ENCODE measurements around the gene CDH4.

CDH4 gene

DNA sequence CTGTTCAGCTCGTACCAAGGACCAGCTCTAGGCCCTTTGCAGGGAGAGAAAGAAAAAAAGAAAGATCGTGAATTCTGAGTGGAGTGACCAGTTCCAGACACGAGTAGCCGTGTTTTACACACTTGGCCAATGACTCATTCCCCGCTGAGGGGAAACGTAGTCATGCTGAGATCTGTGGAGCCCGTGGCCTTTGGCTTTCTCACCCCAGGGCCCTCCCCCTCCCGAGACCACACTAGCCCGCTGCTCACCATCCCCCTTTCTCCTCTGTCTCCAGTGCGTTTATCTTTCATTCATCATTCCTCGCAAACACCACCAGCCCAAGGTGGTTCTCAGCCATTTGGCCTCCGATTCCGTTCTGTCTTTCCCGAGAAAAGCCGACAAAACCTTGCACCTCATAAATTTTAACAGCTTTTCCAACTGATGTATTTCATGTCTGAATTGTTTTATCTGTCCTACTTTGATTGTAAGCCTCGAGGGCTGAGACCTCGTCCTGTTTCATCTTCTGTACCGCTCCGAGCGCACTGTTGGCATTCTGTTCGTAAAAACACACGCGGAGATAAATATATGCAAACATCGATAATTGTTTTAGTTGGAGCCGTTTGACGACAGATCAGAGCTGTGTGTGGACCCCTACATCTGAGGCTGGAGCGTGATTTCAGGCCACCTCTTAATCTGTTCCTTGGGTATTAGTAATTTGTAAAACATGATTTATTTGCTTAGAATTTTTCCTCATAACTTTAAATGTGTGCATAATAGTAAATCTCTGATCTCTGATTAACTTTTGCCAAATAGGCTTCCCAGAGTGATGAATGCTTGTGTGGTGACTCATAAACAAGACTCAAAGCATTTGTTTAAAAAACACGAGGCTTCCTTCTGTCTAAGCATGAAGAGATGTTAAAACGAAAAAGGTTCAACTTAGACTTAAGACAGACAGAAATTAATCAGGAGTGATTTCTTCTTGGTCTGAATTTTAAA, 336.6 kb downstream of the CDH4 start:
- DNase-seq (ENCODE audit: extremely low read depth in 1 of 2, low read depth in 1 of 2), result no peak

- no peak for DNase-seq (ENCODE audit: extremely low read depth in 1 of 2, low read depth in 1 of 2)
These were observed 338.2 kb downstream of the CDH4 start for GRCh38 chr20:61590236-61590635.

DNA sequence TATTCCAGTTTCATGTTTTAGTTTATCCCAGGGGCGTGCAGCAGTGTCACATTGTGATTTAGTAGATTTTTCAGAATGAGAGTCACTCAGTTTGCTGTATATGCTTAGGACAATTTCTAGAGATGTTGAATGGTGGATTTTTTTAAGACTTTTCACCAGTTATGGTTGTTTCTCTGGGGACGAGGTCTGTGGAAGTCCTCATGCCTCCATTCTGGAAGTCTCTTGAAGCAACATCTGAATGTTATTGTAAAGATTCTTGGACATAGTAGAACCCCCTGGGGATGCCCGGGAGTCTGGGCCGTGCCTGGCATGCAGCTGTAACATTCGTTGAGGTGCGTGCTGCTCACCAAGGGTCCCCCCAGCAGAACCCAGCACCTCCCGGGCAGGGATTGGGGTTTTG, 341.5 kb downstream of the CDH4 start:
- DNase-seq (ENCODE audit: extremely low read depth in 1 of 2, low read depth in 1 of 2), result no peak

- no peak for DNase-seq (ENCODE audit: extremely low read depth in 1 of 2, low read depth in 1 of 2)
These were observed 342.1 kb downstream of the CDH4 start for GRCh38 chr20:61594198-61594597.

DNA sequence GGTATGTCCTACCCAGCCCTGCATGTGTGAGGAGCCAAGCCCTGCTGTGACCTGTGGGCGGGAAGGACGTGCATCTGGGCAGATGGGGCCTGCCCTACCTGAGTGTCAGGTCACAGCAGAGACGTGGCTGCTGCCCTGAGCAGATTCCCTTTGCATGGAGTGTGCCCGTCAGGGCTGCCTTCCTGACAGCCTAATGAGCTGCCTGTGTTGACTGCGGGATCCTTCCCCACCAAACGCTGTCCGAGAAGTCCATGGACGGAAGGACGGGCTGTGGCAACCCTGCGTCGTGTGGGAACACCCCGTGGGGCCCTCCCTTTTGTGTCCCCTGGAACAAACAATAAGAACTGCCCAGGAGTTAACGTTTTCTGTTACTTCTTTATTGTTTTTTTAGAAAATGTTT, 343.2 kb downstream of the CDH4 start:
- DNase-seq (ENCODE audit: extremely low read depth in 1 of 2, low read depth in 1 of 2), result no peak

- DNase-seq (ENCODE audit: extremely low read depth in 1 of 2, low read depth in 1 of 2), result no peak
These were observed 344.7 kb downstream of the CDH4 start for GRCh38 chr20:61596687-61597330.

GRCh38 chr20:61597996-61598395, 345.9 kb downstream of the CDH4 start:
- DNase-seq (ENCODE audit: extremely low read depth in 1 of 2, low read depth in 1 of 2), result no peak

- DNase-seq (ENCODE audit: extremely low read depth in 1 of 2, low read depth in 1 of 2), result no peak
These were observed 346.5 kb downstream of the CDH4 start for GRCh38 chr20:61598586-61598985.

- no peak for DNase-seq (ENCODE audit: extremely low read depth in 1 of 2, low read depth in 1 of 2)
These were observed 347.0 kb downstream of the CDH4 start for GRCh38 chr20:61599061-61599531.

DNA sequence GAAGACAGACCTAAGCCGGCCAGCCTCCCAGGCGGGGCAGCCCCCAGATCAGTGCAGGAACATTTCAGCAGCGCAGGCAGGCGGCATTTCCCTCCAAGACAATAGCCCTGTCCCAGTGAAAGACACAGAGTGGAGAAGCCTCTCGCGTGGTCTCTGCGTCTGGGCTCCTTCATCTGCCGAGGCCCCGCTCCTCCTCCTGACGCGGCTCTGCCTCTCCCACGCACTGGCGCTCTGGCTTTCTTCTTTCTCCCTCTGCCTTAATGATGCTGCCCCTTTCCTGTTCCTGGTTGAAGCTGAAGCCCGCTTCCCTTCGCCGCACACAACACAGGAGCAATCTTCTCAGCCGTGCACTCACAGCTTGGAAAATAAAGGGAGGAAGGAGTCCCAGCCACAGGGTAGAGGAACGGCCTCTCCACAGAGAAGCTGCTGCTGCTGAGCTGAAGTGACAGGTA, 347.5 kb downstream of the CDH4 start:
- no peak for DNase-seq (ENCODE audit: extremely low read depth in 1 of 2, low read depth in 1 of 2)

- no peak for DNase-seq (ENCODE audit: extremely low read depth in 1 of 2, low read depth in 1 of 2)
These were observed 348.0 kb downstream of the CDH4 start for GRCh38 chr20:61600016-61600415.

- no peak for DNase-seq (ENCODE audit: extremely low read depth in 1 of 2, low read depth in 1 of 2)
These were observed 349.3 kb downstream of the CDH4 start for GRCh38 chr20:61601361-61601760.

DNA sequence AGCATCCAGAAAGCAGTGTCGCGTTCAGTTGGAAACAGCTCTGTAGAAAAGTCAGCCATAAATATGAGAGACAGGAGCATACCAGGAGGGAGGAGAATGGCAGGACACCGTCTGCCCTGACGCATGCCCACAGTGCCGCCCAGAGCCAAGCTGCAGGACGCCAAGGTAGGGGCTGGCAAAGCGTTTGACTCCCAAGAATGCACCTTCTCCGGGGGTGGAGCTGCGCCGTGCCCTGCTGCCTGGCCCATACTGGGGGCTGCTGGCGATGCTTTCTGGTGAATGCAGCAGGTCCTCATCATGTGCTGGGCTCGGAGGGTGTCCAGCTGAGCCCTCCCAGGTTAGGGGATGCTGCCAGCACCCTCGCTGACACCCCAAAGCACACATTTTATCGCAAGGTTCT, 349.8 kb downstream of the CDH4 start:
- DNase-seq (ENCODE audit: extremely low read depth in 1 of 2, low read depth in 1 of 2), result no peak

- no peak for DNase-seq (ENCODE audit: extremely low read depth in 1 of 2, low read depth in 1 of 2)
These were observed 351.7 kb downstream of the CDH4 start for GRCh38 chr20:61603715-61604114.

GRCh38 chr20:61604549-61604948, 352.5 kb downstream of the CDH4 start:
- no peak for DNase-seq (ENCODE audit: extremely low read depth in 1 of 2, low read depth in 1 of 2)

- no peak for DNase-seq (ENCODE audit: extremely low read depth in 1 of 2, low read depth in 1 of 2)
These were observed 353.2 kb downstream of the CDH4 start for GRCh38 chr20:61605283-61605682.

GRCh38 chr20:61605862-61606557, 353.9 kb downstream of the CDH4 start:
- no peak for DNase-seq (ENCODE audit: extremely low read depth in 1 of 2, low read depth in 1 of 2)

DNA sequence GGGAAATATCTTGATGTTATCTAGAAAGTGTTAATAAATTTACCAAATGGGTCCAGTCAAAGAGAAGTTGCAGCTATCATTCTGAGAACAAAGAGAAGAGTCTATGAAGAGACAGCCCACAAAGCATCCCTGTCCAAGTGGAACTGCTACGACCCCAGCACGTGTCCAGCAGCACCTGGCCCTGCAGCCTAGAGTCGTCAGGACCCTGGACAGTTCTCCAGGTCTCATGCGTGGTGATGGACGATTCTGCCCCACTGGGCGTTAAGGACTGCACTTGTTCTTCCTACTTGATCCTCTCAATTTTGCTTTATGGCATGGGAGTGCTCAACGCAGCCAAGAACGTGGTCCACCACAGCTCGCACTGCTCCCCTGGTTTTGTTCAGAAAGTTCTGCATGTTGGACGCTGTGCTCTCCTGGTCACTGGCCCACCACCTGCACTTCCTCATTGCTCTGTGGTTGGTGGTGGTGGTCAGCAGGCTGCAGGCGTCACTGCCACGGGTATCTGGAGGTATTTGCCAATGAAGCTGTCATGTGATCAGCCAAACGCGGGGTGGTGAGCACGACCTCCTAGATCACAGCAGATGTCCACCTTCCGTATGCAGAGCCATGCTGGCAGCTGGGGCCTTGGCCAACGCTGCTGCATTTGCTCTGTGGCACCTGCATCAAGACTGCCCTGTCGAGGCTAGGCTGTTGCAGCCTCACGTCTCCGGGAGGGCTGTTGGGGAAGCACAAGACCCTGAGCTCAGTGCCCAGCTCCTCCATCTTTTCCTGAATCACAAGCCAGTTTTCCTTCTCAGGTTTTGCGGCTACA, 356.4 kb downstream of the CDH4 start:
- no peak for DNase-seq (ENCODE audit: extremely low read depth in 1 of 2, low read depth in 1 of 2)

- DNase-seq (ENCODE audit: extremely low read depth in 1 of 2, low read depth in 1 of 2), result no peak
These were observed 357.4 kb downstream of the CDH4 start for GRCh38 chr20:61609461-61609860.

DNA sequence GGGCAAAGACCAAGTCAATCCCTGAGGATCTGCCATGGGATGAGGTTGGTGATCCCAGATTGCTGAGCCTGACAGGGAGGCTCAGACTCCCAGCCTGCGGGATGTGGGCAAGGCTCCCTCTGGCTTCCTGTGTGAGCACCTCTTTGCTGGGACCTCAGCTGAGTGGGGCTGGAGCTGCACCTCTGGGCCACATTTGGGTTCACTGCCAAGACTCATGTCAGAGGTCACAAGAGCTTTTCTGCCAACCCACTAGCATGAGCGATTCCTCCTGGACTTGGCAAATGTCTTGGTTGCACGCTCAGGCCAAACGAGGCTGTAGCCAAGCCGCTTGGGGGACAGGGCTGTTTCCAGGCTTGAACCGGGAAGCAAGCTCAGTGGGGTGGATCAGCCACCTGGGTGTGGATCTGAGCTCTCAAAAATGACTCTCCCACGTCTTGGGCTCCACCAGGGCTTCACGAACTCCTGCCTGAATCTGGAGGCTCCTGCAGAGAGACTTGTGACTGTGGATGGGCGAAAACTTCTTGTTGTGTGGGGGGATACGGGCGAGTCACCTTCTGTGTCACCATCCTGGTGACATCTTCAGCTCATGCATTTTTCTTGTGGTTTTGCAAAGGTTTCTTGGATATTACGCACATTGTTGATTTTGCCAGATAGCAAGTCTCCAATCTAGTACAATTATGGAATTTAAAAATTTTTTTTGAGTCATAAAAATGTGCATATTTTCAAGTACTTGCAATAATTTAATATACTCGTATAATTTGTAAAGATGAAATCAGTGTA, 359.5 kb downstream of the CDH4 start:
- DNase-seq (ENCODE audit: extremely low read depth in 1 of 2, low read depth in 1 of 2), result no peak

Measured in activated CD8-positive, alpha-beta memory T cell treated with anti-CD3 and anti-CD28 coated beads for 1 hour (primary cell).